Activated CD4-positive, alpha-beta T cell treated with anti-CD3 and anti-CD28 coated beads for 36 hours (primary cell): ENCODE data around the gene PODXL. TPM values are rescaled to one million over a fixed set of nuclear protein-coding genes. Genes with fewer than 3 reads are reported as not detected.

Source experiments
- ATAC-seq: fragments of 200-7000 bp; cut with Tn5 transposase; one replicate; pipeline ENCODE4 v1.10.0; 2021; ENCODE audit warnings: mild to moderate bottlenecking, moderate library complexity
- CTCF ChIA-PET: fragments of 350-600 bp; sonication (Branson Sonifier 250); formaldehyde crosslinking; loops from one replicate; lab custom pipeline; 2021; ENCODE audit warnings: antibody characterized with exemption; lab: Charles Lee
- POLR2A ChIA-PET: fragments of 350-600 bp; sonication (Branson Sonifier 250); formaldehyde crosslinking; loops from one replicate; lab custom pipeline; 2021; ENCODE audit warnings: antibody characterized with exemption, inconsistent platforms; lab: Charles Lee
- DNase-seq: peaks from one replicate; pipeline ENCODE4 v3.0.0-alpha.2; 2020
- H3K27ac Mint-ChIP-seq: one replicate; pipeline ENCODE4 v1.8.0; 2021; ENCODE audit warnings: mixed read lengths
- H3K27me3 Mint-ChIP-seq: one replicate; pipeline ENCODE4 v1.8.0; 2021; ENCODE audit warnings: mixed read lengths
- H3K36me3 Mint-ChIP-seq: one replicate; pipeline ENCODE4 v1.8.0; 2021; ENCODE audit warnings: low read depth, mixed read lengths
- H3K4me1 Mint-ChIP-seq: one replicate; pipeline ENCODE4 v1.8.0; 2021; ENCODE audit warnings: mixed read lengths
- H3K4me3 Mint-ChIP-seq: one replicate; pipeline ENCODE4 v1.8.0; 2021; ENCODE audit warnings: mild to moderate bottlenecking, moderate library complexity, mixed read lengths
- H3K9me3 Mint-ChIP-seq: one replicate; pipeline ENCODE4 v1.8.0; 2021; ENCODE audit warnings: low read depth, mixed read lengths
- intact Hi-C, 2 experiments: fragments of 100-400 bp; cut with DNase I in 1 of 2; cut with micrococcal nuclease in 1 of 2; formaldehyde crosslinking; loops; one replicate each; pipeline versions ENCODE4 v1.14.2 to v1.15.1; 2022 to 2024; cut with DNase I, micrococcal nuclease
- total RNA-seq, 2 experiments: library from RNA; stranded (reverse); gene quantifications; one replicate each; pipeline ENCODE4 v1.2.3, GENCODE V29; 2021

Gene PODXL
- total RNA-seq, 2 experiments from 2014 or later, result 0.48 to 0.49 TPM

- Mint-ChIP-seq H3K27ac (no peak overlapping the region), H3K36me3 (peaks cover 19% of the 10 kb centered on the region), H3K27me3 (no peaks in the 10 kb centered on the region), H3K4me1 (peaks cover 2% of the 10 kb centered on the region), H3K9me3 (no peaks in the 10 kb centered on the region), H3K4me3 (no peak overlapping the region)
- ATAC-seq, result no peak
- intact Hi-C loops, result no loop called here
- CTCF ChIA-PET, result interaction anchor here (0.6 to 0.9 kb wide), 3 partner anchors 206 to 654 kb away, joined by 3 read pairs; no protein-coding TSS in a partner anchor
- POLR2A ChIA-PET, result interaction anchor here (0.7 kb wide), 1 partner anchor 163 kb away, joined by 3 read pairs; no protein-coding TSS in a partner anchor
- no peak for DNase-seq
Observed at GRCh38 chr7:131459256-131459655, 97.2 kb downstream of the PODXL start.

DNA sequence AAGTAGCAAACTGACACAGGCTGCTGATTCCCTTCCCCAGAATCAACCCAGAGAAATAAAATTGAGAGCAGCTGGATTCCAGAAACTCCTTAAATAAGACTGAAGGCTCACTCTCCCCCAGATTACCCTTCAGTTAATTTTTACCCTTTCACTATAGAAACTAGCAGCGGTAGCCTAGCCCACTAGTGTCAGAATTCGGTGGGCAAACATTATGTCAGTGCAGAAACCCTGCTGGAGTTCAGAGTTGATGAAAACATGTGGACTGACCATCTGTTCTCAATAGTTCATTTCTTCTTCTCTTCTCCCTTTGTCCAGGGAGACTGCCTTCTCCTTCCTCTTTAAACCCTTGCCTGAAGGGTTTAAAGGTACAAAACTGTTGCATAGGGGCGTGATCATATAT lies 100.1 kb downstream of the PODXL start:
- Mint-ChIP-seq H3K4me3 (no peak overlapping the region), H3K27me3 (no peaks in the 10 kb centered on the region), H3K27ac (no peak overlapping the region), H3K4me1 (peaks cover 2% of the 10 kb centered on the region), H3K36me3 (peaks cover 12% of the 10 kb centered on the region), H3K9me3 (no peaks in the 10 kb centered on the region)
- no peak for ATAC-seq
- ChIA-PET POLR2A (interaction anchor here (0.6 kb wide), 1 partner anchor 8 kb away, joined by 6 read pairs; no protein-coding TSS in a partner anchor), CTCF (no interaction called here)
- intact Hi-C loops, result no loop called here
- no peak for DNase-seq

DNA sequence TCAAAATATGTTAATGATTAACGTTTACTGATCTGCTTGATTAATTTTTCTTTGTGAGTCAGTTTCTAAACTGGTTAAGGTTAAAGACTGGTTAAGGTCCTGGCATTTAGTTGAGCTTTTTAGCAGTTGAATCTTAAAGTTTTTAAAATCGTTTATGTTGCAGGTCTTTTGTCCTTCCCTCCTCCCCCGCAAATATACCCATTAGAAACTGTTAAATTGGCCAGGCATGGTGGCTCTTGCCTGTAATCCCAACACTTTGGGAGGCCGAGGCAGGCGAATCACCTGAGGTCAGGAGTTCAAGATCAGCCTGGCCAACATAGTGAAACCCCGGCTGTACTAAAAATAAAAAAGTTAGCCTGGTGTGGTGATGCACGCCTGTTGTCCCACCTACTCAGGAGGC lies 100.9 kb downstream of the PODXL start:
- Mint-ChIP-seq H3K27me3 (no peaks in the 10 kb centered on the region), H3K9me3 (no peaks in the 10 kb centered on the region), H3K4me3 (no peak overlapping the region), H3K4me1 (peaks cover 2% of the 10 kb centered on the region), H3K27ac (no peak overlapping the region), H3K36me3 (peaks cover 14% of the 10 kb centered on the region)
- DNase-seq (no peak), ATAC-seq (no peak)
- POLR2A ChIA-PET, result no interaction called here
- CTCF ChIA-PET, result interaction anchor here (1.0 to 1.2 kb wide), 2 partner anchors 16 to 38 kb away, joined by 3 to 5 read pairs; no protein-coding TSS in a partner anchor
- intact Hi-C loops, result no loop called here

DNA sequence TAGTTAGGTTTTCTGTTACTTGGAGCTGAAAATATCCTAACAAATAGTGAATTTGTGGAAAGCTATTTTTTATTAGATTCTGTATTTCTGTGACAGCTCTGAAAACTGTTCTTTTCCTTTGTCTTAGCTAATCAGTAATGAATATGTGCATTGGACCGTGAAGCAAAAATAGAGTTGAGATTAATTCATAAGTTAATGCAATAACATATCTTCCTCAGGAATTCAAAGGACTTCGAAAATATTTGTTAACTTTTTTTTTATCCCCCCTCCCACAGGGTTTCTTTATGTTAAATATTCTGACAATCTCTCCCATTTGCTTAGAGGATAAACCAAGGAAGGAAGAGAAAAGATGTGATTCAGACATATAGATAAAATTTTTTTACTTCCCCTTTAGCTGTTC lies 101.4 kb downstream of the PODXL start:
- H3K4me3 Mint-ChIP-seq, result no peak overlapping the region
- DNase-seq, result no peak
- ChIA-PET POLR2A (interaction anchor here (0.6 kb wide), 1 partner anchor 603 kb away, joined by 3 read pairs; no protein-coding TSS in a partner anchor), CTCF (interaction anchor here (1.0 to 1.2 kb wide), 2 partner anchors 15 to 38 kb away, joined by 3 to 5 read pairs; no protein-coding TSS in a partner anchor)
- peaks cover 17% of the 10 kb centered on the region for H3K36me3 Mint-ChIP-seq
- no peak overlapping the region for H3K27ac Mint-ChIP-seq
- peaks cover 2% of the 10 kb centered on the region for H3K4me1 Mint-ChIP-seq
- H3K27me3 Mint-ChIP-seq, result no peaks in the 10 kb centered on the region
- no peak for ATAC-seq
- H3K9me3 Mint-ChIP-seq, result no peaks in the 10 kb centered on the region
- intact Hi-C loops, result no loop called here

- ChIA-PET CTCF (interaction anchor here (1.2 kb wide), 1 partner anchor 350 kb away, joined by 4 read pairs; no protein-coding TSS in a partner anchor), POLR2A (interaction anchor here (0.6 kb wide), 1 partner anchor 603 kb away, joined by 3 read pairs; no protein-coding TSS in a partner anchor)
- Mint-ChIP-seq H3K27me3 (no peaks in the 10 kb centered on the region), H3K27ac (no peak overlapping the region), H3K4me1 (no peaks in the 10 kb centered on the region), H3K4me3 (no peak overlapping the region), H3K9me3 (no peaks in the 10 kb centered on the region), H3K36me3 (peaks cover 20% of the 10 kb centered on the region)
- DNase-seq (no peak), ATAC-seq (no peak)
- intact Hi-C loops, result no loop called here
Observed at GRCh38 chr7:131454498-131454897, 101.9 kb downstream of the PODXL start.

Other genes with a start within 250 kb of the PODXL start
- 10 to 100 TPM; 40.1 to 42.9 TPM for gene MKLN1, start 228.8 kb downstream of the PODXL start, total RNA-seq